DOHH2 (cell line): ENCODE measurements around the gene SETX.

Experiments used
- EZH2phosphoT487 ChIP-seq: fragments of 200-600 bp; sonication (generic); IDR thresholded peaks from 2 replicates; pipeline ENCODE4 v1.6.1; 2017; ENCODE audit warnings: borderline replicate concordance, mild to moderate bottlenecking, antibody characterized with exemption, low read length, moderate library complexity, mixed read lengths
- TF ChIP-seq, protein P1 (sequence below): fragments of 200-600 bp; sonication (generic); IDR thresholded peaks from one replicate; pipeline ENCODE4 v1.5.1; 2014; ENCODE audit warnings: antibody characterized with exemption, mild to moderate bottlenecking, low read depth, low read length; ENCODE audit not compliant: poor library complexity, severe bottlenecking

DNA sequence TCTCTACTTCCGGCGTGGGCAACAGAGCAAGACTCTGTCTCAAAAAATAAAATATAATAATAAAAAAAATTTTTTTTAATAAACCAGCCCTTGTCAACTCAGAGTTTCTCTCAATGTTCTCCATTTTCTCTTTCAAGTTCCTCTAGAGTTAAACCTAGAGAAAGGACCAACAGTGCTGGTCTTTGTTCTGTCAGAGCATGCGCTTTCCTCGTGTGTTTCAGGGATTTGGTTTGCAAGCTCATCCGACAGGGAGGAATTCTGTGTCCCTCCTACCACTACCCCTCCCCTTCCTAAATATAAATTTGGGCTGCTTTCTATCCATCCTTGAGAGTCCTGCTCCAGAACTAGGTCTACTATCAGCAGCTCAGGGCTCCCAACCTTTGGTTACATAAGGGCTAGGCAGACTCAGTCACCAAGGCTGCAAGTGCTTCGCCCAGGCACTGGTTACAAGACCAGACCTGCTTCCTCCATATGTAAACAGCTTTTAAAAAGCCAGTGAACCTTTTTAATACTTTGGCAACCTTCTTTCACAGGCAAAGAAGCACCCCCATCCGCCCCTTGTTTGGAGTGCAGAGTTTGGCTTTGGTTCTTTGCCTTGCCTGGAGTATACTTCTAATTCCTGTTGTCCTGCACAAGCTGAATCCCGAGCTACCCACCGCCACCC lies 13.5 kb downstream of the SETX start:
- TF ChIP-seq, protein P1, sequence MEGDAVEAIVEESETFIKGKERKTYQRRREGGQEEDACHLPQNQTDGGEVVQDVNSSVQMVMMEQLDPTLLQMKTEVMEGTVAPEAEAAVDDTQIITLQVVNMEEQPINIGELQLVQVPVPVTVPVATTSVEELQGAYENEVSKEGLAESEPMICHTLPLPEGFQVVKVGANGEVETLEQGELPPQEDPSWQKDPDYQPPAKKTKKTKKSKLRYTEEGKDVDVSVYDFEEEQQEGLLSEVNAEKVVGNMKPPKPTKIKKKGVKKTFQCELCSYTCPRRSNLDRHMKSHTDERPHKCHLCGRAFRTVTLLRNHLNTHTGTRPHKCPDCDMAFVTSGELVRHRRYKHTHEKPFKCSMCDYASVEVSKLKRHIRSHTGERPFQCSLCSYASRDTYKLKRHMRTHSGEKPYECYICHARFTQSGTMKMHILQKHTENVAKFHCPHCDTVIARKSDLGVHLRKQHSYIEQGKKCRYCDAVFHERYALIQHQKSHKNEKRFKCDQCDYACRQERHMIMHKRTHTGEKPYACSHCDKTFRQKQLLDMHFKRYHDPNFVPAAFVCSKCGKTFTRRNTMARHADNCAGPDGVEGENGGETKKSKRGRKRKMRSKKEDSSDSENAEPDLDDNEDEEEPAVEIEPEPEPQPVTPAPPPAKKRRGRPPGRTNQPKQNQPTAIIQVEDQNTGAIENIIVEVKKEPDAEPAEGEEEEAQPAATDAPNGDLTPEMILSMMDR: no peak
- TF ChIP-seq EZH2phosphoT487: no peak
